Measurements from ENCODE around the gene ULK1.

Gene ULK1

GRCh38 chr12:131965073-131965472 is 70.7 kb downstream of the ULK1 start:
- intact Hi-C loops (cut with DNase I; ENCODE audit: low total_unique reads): no loop called here
- Histone ChIP-seq H3K4me3 (no peak overlapping the region), H3K9me3 (no peaks in the 10 kb centered on the region), H3K36me3 (peaks cover 10 to 25% (median 12%) of the 10 kb centered on the region in 3 donors), H3K27me3 (no peaks in the 10 kb centered on the region), H3K4me1 (peaks cover 0 to 6% (median under 1%) of the 10 kb centered on the region in 4 donors), H3K27ac (no peak overlapping the region)
- TF ChIP-seq CTCF (IDR thresholded peaks at IDR 0.05): no peak
- DNase-seq: no peak

- no peak for DNase-seq
These were observed 76.8 kb downstream of the ULK1 start for GRCh38 chr12:131971226-131971625.

More at GRCh38 chr12:131971226-131971625, 76.8 kb downstream of the ULK1 start:
- intact Hi-C loops (cut with DNase I; ENCODE audit: low total_unique reads): no loop called here
- Histone ChIP-seq H3K4me1 (peaks cover 0 to 6% (median 3%) of the 10 kb centered on the region in 4 donors), H3K27ac (no peak overlapping the region), H3K27me3 (no peaks in the 10 kb centered on the region), H3K4me3 (no peak overlapping the region), H3K9me3 (no peaks in the 10 kb centered on the region), H3K36me3 (peaks cover 0 to 4% (median 0%) of the 10 kb centered on the region in 3 donors)
- TF ChIP-seq CTCF (IDR thresholded peaks at IDR 0.05): no peak

All from tibial artery (tissue), 4 donors.